ENCODE results near the gene SEC61A2.

DNA sequence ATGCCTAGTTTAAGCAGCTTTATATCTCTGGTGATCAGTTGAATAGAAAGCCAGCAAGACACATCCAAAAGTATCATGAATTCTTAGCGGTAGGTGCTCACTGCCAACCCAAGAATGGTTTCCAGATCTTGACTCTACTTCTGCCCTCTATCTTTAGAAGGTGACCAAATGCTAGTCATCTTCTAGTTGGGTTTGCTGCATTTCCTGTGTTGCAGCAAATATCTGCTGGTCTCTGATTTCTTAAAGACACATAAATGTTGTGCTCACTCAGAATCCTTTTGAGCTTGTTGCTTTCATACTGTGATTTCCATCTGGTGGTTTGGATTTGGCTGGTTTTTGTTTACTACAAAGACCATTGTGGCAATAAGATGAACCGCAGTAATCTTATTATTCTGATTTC, 68.7 kb downstream of the SEC61A2 start:
- TF ChIP-seq, protein P1, sequence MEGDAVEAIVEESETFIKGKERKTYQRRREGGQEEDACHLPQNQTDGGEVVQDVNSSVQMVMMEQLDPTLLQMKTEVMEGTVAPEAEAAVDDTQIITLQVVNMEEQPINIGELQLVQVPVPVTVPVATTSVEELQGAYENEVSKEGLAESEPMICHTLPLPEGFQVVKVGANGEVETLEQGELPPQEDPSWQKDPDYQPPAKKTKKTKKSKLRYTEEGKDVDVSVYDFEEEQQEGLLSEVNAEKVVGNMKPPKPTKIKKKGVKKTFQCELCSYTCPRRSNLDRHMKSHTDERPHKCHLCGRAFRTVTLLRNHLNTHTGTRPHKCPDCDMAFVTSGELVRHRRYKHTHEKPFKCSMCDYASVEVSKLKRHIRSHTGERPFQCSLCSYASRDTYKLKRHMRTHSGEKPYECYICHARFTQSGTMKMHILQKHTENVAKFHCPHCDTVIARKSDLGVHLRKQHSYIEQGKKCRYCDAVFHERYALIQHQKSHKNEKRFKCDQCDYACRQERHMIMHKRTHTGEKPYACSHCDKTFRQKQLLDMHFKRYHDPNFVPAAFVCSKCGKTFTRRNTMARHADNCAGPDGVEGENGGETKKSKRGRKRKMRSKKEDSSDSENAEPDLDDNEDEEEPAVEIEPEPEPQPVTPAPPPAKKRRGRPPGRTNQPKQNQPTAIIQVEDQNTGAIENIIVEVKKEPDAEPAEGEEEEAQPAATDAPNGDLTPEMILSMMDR (IDR thresholded peaks at IDR 0.05), result no peak
- no peak for TF ChIP-seq EP300 (IDR thresholded peaks at IDR 0.05; ENCODE audit: low read depth)
- no peak for TF ChIP-seq POLR2A (IDR thresholded peaks at IDR 0.05)
- no peak for TF ChIP-seq POLR2AphosphoS5 (IDR thresholded peaks at IDR 0.05)

Data from transverse colon (tissue), 4 donors.